CD4-positive, alpha-beta T cell (primary cell): ENCODE results near the gene SLC22A3. TPM values are rescaled to one million over a fixed set of nuclear protein-coding genes. Genes with fewer than 3 reads are reported as not detected.

ENCODE experiments used
- ATAC-seq: fragments of 200-7000 bp; cut with Tn5 transposase; one replicate; pipeline ENCODE4 v1.10.0; 2022; ENCODE audit warnings: mild to moderate bottlenecking; ENCODE audit not compliant: poor library complexity
- CTCF ChIA-PET: fragments of 350-600 bp; sonication (Branson Sonifier 250); formaldehyde crosslinking; loops from one replicate; lab custom pipeline; 2021; ENCODE audit warnings: antibody characterized with exemption, inconsistent platforms; lab: Charles Lee
- POLR2A ChIA-PET: fragments of 350-600 bp; sonication (Branson Sonifier 250); formaldehyde crosslinking; loops from one replicate; lab custom pipeline; 2021; ENCODE audit warnings: antibody characterized with exemption, inconsistent platforms; lab: Charles Lee
- DNase-seq, 14 experiments: peaks; one replicate each; pipeline ENCODE4 v3.0.0-alpha.2; 2013 to 2020; ENCODE audit warnings: mixed read lengths in 2 of 14
- H3K27ac ChIP-seq, 2 donors: one replicate each; pipeline versions ENCODE4 v1.5.1 to v1.7.0; 2013; ENCODE audit warnings: low read length in 2 of 2, low read depth in 1 of 2, mild to moderate bottlenecking in 1 of 2
- H3K27me3 ChIP-seq, 2 experiments: 1 replicate in 1 of 2; 2 replicates in 1 of 2; pipeline versions ENCODE4 v1.6.1 to v1.7.0; 2013; ENCODE audit warnings: low read length in 2 of 2, control low read depth in 1 of 2, mild to moderate bottlenecking in 1 of 2, moderate library complexity in 1 of 2; ENCODE audit not compliant: insufficient read depth in 2 of 2, control insufficient read depth in 1 of 2
- H3K36me3 ChIP-seq: one replicate; pipeline ENCODE4 v1.6.1; 2013; ENCODE audit warnings: low read length, control low read depth; ENCODE audit not compliant: insufficient read depth
- H3K4me1 ChIP-seq: one replicate; pipeline ENCODE4 v1.6.1; 2013; ENCODE audit warnings: low read length, control low read depth; ENCODE audit not compliant: insufficient read depth
- H3K4me3 ChIP-seq: one replicate; pipeline ENCODE4 v1.5.1; 2013; ENCODE audit warnings: mild to moderate bottlenecking, low read length, moderate library complexity
- H3K9me3 ChIP-seq, 2 experiments: 1 replicate in 1 of 2; 2 replicates in 1 of 2; pipeline versions ENCODE4 v1.6.1 to v1.7.0; 2013; ENCODE audit warnings: low read length in 2 of 2, mild to moderate bottlenecking in 2 of 2, control low read depth in 1 of 2, moderate library complexity in 1 of 2; ENCODE audit not compliant: control insufficient read depth in 1 of 2, insufficient read depth in 1 of 2
- H3K27ac Mint-ChIP-seq: one replicate; pipeline ENCODE4 v1.8.0; 2020; ENCODE audit warnings: mixed read lengths
- H3K27me3 Mint-ChIP-seq: one replicate; pipeline ENCODE4 v1.8.0; 2021; ENCODE audit warnings: mixed read lengths
- H3K36me3 Mint-ChIP-seq: one replicate; pipeline ENCODE4 v1.8.0; 2021; ENCODE audit warnings: low read depth, mixed read lengths
- H3K4me1 Mint-ChIP-seq: one replicate; pipeline ENCODE4 v1.8.0; 2021; ENCODE audit warnings: low read depth, mixed read lengths
- H3K4me3 Mint-ChIP-seq: one replicate; pipeline ENCODE4 v1.8.0; 2020; ENCODE audit warnings: mild to moderate bottlenecking, mixed read lengths
- H3K9me3 Mint-ChIP-seq: one replicate; pipeline ENCODE4 v1.8.0; 2020; ENCODE audit warnings: mixed read lengths
- intact Hi-C, 2 experiments: fragments of 100-400 bp; cut with DNase I in 1 of 2; cut with micrococcal nuclease in 1 of 2; formaldehyde crosslinking; loops; one replicate each; pipeline versions ENCODE4 v1.15.1 to v1.9.0; 2023 to 2025; cut with DNase I, micrococcal nuclease
- total RNA-seq, 174 experiments: library from RNA in 2 of 174; stranded (reverse) in 2 of 174; gene quantifications; one replicate each; pipeline ENCODE4 v1.2.3 and lab custom pipeline; 2021 to 2026
- TF ChIP-seq, protein P1 (sequence below): fragments of 200-600 bp; IDR thresholded peaks from one replicate; pipeline ENCODE4 v1.8.0; 2022; ENCODE audit warnings: antibody characterized with exemption, mild to moderate bottlenecking

The SLC22A3 gene
- total RNA-seq, 2 experiments from 2014 or later: not detected

DNA sequence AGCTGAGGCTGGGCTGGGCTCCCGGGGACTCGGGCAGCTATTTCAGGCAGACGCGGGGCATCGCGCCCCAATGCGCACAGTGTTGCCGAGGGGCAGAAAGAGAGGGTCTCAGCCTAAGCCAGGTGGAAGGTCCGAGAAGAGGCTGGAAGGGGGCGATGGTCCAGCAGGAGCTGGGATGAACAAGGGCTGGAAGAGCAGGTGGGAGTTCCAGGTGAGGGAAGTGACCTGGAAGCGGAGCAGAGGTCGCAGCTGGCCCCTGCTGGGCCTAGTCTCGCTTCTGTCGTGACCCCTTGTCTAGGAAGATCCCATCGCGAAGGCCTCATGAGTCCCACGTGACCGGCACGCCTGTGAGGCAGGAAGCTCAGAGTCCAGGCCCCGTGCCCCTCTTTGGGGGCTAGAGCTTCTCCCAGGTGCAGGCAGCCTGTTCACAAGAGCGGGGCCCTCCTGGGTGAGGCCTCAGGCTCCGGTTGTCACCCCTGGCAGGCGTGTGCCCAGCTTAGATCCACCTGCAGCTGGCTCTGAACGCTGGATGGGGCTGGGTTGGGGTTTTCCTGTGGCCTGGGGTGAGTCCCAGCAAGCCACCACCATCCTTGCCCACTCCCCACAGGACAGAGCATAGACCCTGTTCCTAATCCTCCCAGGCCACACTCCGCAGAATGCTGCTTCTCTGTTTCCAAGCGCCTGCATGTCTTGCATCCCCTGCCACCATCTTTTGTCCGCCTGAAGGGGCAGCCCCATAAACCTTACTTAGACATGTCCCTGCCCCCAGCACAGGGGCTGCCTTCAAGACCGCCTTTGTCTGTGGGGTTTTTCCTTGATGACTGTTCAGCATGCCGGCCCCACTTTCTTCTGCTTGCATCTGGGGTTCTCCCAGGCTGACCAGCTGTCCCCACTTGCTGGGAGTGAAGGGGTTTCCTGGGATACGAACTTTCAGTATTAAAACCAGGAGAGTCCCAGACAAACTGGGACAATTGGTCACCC lies 15.1 kb downstream of the SLC22A3 start:
- intact Hi-C loops: no loop called here
- Mint-ChIP-seq H3K9me3 (no peaks in the 10 kb centered on the region), H3K36me3 (no peaks in the 10 kb centered on the region), H3K4me3 (no peak overlapping the region), H3K27me3 (peaks cover under 1% of the 10 kb centered on the region), H3K4me1 (no peaks in the 10 kb centered on the region), H3K27ac (no peak overlapping the region)
- ChIA-PET CTCF (no interaction called here), POLR2A (no interaction called here)
- Histone ChIP-seq H3K9me3 (no peaks in the 10 kb centered on the region), H3K36me3 (no peaks in the 10 kb centered on the region), H3K27me3 (peaks cover 0 to 2% of the 10 kb centered on the region in 2 experiments), H3K4me3 (no peak overlapping the region), H3K4me1 (no peaks in the 10 kb centered on the region), H3K27ac (no peak overlapping the region)
- DNase-seq: no peak
- ATAC-seq: no peak
- TF ChIP-seq, protein P1, sequence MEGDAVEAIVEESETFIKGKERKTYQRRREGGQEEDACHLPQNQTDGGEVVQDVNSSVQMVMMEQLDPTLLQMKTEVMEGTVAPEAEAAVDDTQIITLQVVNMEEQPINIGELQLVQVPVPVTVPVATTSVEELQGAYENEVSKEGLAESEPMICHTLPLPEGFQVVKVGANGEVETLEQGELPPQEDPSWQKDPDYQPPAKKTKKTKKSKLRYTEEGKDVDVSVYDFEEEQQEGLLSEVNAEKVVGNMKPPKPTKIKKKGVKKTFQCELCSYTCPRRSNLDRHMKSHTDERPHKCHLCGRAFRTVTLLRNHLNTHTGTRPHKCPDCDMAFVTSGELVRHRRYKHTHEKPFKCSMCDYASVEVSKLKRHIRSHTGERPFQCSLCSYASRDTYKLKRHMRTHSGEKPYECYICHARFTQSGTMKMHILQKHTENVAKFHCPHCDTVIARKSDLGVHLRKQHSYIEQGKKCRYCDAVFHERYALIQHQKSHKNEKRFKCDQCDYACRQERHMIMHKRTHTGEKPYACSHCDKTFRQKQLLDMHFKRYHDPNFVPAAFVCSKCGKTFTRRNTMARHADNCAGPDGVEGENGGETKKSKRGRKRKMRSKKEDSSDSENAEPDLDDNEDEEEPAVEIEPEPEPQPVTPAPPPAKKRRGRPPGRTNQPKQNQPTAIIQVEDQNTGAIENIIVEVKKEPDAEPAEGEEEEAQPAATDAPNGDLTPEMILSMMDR: no peak

DNA sequence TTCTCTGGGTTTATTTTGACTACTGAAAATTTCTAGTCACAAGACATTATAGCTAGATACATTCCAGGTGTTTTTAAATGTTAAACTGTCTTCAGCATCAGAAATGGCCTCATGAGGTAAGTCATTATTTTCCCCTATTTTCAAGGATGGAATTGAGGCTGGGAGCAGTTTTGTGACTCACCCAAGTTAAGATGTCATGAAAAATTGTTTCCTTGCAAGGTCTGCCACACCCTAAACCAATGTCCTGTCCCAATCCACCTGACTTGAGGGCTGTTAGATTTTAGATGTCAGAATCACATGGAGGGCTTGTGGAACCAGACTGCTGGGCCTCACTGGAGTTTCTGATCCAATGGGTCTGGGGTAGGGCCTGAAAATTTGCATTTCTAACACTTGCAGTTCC lies 16.9 kb downstream of the SLC22A3 start:
- H3K36me3 ChIP-seq: no peaks in the 10 kb centered on the region
- ChIA-PET POLR2A (no interaction called here), CTCF (no interaction called here)
- TF ChIP-seq, protein P1: no peak
- intact Hi-C loops: no loop called here
- peaks cover 0 to 4% of the 10 kb centered on the region in 2 experiments for H3K27me3 ChIP-seq
- Mint-ChIP-seq H3K4me1 (no peaks in the 10 kb centered on the region), H3K9me3 (no peaks in the 10 kb centered on the region), H3K27me3 (no peaks in the 10 kb centered on the region), H3K4me3 (no peak overlapping the region), H3K27ac (no peak overlapping the region), H3K36me3 (no peaks in the 10 kb centered on the region)
- no peaks in the 10 kb centered on the region for H3K4me1 ChIP-seq
- H3K9me3 ChIP-seq: peaks cover 0 to 4% of the 10 kb centered on the region in 2 experiments
- H3K27ac ChIP-seq: no peak overlapping the region
- ATAC-seq (no peak), DNase-seq (no peak)
- no peak overlapping the region for H3K4me3 ChIP-seq

DNA sequence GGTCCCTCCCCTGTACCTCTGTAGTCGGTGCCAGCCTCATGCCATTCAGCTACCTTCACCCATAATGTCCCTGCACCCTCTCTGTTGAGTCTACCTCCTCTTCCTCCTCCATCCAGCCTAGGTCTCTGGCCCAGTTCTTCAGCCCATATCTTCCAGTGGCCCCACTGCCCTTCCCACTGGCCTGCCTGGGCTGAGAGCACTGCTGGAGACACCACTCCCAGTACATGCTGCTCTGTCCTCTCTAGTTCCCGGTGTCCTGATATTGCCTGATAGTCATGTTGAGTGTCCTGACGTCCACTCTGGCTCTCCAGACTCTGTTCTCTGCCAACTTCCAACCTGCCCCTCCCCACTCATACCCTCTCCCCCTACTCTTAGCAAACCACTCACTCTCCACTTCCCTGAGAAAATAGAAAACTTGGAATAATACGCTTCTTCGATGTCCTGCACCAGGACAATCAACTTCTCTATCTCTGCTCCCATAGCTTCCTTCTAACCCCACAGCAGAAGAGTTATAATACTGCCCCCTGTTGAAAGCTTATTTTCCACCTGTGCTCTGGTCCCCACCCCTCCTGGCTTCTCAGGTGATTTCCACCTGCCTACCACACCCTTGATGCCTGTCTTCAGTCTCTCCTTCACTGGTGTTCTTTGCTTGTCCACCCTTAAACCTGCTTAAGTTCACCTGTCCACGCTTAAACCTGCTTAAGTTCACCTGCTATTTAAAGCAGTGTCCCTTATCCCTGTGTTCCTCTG lies 19.8 kb downstream of the SLC22A3 start:
- H3K4me1 Mint-ChIP-seq: no peaks in the 10 kb centered on the region
- TF ChIP-seq, protein P1: no peak
- H3K27ac Mint-ChIP-seq: no peak overlapping the region
- CTCF ChIA-PET: no interaction called here
- ATAC-seq (no peak), DNase-seq (no peak)
- H3K9me3 ChIP-seq: peaks cover 0 to 6% of the 10 kb centered on the region in 2 experiments
- H3K27me3 ChIP-seq: peaks cover 0 to 4% of the 10 kb centered on the region in 2 experiments
- POLR2A ChIA-PET: no interaction called here
- no peaks in the 10 kb centered on the region for H3K36me3 ChIP-seq
- no peak overlapping the region for H3K27ac ChIP-seq
- H3K36me3 Mint-ChIP-seq: no peaks in the 10 kb centered on the region
- H3K9me3 Mint-ChIP-seq: peaks cover 3% of the 10 kb centered on the region
- H3K4me1 ChIP-seq: no peaks in the 10 kb centered on the region
- H3K27me3 Mint-ChIP-seq: peaks cover 2% of the 10 kb centered on the region
- no peak overlapping the region for H3K4me3 Mint-ChIP-seq
- H3K4me3 ChIP-seq: no peak overlapping the region
- intact Hi-C loops: no loop called here
